ENCODE measurements around the gene SURF4. TPM values are rescaled to one million over a fixed set of nuclear protein-coding genes. Genes with fewer than 3 reads are reported as not detected.

The SURF4 gene
- total and polyA plus RNA-seq, 2 of the 13 experiments (the other 11 are each of a cell fraction or from before 2014, with no cell fraction given), result 220 to 265 TPM

GRCh38 chr9:133417541-133418461, 41.9 kb upstream of the SURF4 start, which contains the start of gene REXO4 (continued):
- TF ChIP-seq ZNF503 (CRISPR knock-in tag; IDR thresholded peaks at IDR 0.05) (peak; percentile 81; the same call in 1 of the 2 replicates), PHF21A (CRISPR knock-in tag; IDR thresholded peaks at IDR 0.05) (peak; percentile 94), MYPOP (CRISPR knock-in tag; IDR thresholded peaks at IDR 0.05) (peak; percentile 70; the same call in 1 of the 2 replicates), DNMT3B (CRISPR knock-in tag; conservative IDR thresholded peaks at IDR 0.05) (peak; percentile 23; the same call in 1 of the 2 replicates), KDM1A (CRISPR knock-in tag; IDR thresholded peaks at IDR 0.05) (peak; percentile 75; the same call in 1 of the 2 replicates), TFDP1 (CRISPR knock-in tag; IDR thresholded peaks at IDR 0.05; ENCODE audit: borderline replicate concordance) (peak; percentile 65; the same call in 1 of the 2 replicates), HES4 (CRISPR knock-in tag; IDR thresholded peaks at IDR 0.05; ENCODE audit: borderline replicate concordance) (no peak), JUND (CRISPR knock-in tag; IDR thresholded peaks at IDR 0.05) (0 out of 2 replicates have a peak, but pooled peaks have one; percentile 34), U2AF1 (optimal IDR thresholded peaks at IDR 0.05; ENCODE audit: low read depth, low read length) (peak; percentile 99), IRF2 (CRISPR knock-in tag; IDR thresholded peaks at IDR 0.05) (peak; percentile 90), THAP8 (CRISPR knock-in tag; IDR thresholded peaks at IDR 0.05; ENCODE audit: borderline replicate concordance) (peak; percentile 96; the same call in 1 of the 2 replicates), ZNF501 (CRISPR knock-in tag; IDR thresholded peaks at IDR 0.05) (peak; percentile 100), NR0B2 (CRISPR knock-in tag; IDR thresholded peaks at IDR 0.05) (peak; percentile 75; the same call in 1 of the 2 replicates), ZBTB1 (CRISPR knock-in tag; IDR thresholded peaks at IDR 0.05; ENCODE audit: borderline replicate concordance) (no peak), ARID4A (CRISPR knock-in tag; IDR thresholded peaks at IDR 0.05; ENCODE audit: borderline replicate concordance) (peak; percentile 97), ZNF510 (CRISPR knock-in tag; IDR thresholded peaks at IDR 0.05; ENCODE audit: low read depth) (no peak; the same call in 1 of the 2 replicates)
